HTERT RPE-1 (cell line): ENCODE measurements around the gene FNDC8.
"Not testable (repeated sequence)": the region's sequence is repeated elsewhere in the genome, so short reads cannot be mapped to it uniquely, and the experiment has no call there.

Experiments used
- in situ Hi-C: fragments of 300-500 bp; cut with MboI; formaldehyde crosslinking; loops from 4 replicates; pipeline ENCODE4 v1.14.3; 2020; ENCODE audit warnings: low sequenced_read_pairs

FNDC8 gene

DNA sequence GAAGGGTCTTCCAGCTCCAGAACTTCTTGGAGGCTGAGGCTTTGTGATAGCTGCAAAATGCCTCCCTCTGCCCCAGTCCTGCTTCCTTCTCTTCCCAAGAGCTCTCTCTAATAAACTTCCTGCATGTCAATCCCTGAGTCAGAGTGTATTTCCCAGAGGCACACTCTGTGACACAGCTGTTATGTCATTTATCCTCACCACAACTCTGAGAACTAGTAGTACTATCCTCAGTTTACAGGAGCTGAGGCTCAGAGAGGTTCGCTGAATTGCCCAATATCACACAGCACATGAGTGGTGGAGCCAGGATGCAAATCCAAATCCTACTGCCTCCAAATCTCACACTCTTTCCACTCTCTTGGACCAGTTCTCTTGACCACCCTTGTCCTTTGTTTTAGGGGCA lies 46.3 kb downstream of the FNDC8 start:
- in situ Hi-C loops, result no loop called here

DNA sequence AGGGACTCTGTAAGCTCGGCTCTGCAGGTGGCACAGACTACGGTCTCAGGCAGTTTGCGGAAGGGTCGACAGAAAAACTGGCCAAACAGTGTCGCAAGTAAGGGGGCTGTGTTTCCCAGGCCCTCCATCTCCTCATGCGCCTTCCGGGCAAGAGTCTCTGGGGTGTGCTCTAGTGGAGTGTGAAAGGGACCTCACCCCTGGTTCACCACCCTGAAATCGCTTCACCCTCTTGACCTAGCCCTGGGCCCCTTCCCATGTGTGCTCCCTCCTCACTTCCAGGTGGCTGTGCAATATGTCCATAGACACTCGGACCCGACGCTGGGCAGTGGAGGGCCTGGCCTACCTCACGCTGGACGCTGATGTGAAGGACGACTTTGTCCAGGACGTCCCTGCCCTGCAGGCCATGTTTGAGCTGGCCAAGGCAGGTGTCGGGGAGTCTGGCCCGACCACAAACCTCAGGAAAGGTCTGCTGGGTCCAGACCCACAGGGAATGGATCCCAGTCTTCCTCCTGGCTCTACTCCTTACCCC lies 48.5 kb downstream of the FNDC8 start:
- in situ Hi-C loops, result no loop called here

DNA sequence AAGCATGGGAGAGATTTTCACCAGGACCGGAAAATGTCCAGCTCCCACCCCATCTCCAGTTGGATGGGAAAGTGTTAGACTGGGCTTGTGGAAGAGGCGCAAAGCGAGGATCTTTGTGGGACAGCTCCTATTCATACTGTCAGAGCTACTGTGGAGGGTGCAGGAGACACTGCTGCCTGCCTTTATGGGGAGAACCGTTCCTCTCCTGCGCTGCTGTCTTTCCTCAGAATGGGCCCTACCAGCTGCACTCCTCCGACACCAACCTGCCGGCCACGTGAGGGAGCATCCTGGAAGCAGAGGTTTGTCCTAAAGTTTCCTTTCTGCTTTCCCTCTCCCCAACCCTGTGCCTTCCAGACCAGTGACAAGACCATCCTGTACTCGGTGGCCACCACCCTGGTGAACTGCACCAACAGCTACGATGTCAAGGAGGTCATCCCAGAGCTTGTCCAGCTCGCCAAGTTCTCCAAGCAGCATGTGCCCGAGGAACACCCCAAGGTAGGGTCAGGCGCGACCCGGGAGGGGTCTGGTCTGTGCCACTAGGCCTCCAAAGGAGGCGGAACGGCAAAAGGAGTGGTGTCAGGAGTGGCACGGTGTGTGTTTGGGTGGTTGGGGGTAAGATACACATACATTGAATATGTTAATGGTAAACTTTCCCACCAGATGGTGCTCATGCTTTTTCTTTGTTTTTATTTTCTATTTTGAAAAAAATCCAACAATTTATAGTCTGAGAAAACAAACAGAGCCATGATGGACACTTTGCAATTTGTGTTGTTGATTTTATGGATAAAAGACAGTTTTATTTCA lies 49.8 kb downstream of the FNDC8 start:
- in situ Hi-C loops, result no loop called here

DNA sequence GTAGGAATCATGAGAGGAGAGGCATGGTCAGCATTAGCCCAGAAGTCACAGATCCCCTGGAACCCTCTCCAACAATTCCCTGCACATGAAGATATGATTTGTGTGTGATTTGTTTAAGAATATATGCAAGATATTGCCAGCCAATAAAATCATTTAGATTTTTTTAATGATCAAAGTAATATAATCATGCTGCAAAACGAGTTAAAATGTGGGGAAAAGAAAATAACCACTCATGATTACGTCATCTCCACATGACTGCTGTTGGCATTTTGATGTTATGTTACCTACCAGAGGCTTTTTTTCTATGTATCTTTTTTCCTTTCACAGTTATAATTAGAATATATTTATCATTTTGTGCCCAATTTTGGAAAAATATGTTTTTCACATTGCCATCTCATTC lies 50.4 kb downstream of the FNDC8 start:
- in situ Hi-C loops, result no loop called here

DNA sequence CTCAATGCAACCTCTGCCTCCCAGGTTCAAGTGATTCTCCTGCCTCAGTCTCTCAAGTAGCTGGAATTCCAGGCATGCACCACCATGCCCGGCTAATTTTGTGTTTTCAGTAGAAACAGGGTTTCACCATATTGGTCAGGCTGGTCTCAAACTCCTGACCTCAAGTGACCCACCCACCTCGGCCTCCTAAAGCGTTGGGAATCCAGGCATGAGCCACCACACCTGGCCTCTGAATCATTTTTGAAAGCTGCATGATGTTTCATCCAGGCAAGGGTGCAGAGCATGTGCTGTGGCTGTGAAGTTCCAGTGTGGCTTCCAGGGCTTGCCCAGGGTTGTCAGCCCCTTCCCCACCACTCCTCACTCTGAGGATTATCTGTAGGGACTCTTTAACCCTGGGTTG lies 50.9 kb downstream of the FNDC8 start:
- in situ Hi-C loops, result not testable (repeated sequence)

DNA sequence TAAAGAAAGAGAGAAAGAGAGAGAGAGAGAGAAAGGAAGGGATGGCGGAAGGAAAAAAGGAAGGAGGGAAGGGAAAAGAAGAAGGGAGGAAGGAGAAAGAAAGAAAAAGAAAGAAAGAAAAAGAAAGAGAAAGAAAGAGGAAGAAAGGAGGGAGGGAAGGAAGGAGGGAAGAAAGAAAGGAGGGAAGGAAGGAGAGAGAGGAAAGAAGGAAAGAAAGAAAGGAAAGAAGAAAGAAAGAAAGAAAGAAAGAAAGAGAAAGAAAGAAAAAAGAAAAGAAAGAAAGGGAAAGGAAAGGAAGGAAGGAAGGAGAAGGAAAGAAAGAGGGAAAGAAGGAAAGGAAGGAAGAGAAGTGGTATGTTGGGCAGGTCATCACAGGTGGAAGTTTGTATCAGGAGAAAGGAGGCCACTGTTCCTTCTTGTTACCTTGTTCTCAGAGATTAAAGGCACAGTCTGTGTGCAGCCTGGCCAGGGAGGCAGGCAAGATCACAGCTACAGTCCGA lies 53.5 kb downstream of the FNDC8 start:
- in situ Hi-C loops, result no loop called here

DNA sequence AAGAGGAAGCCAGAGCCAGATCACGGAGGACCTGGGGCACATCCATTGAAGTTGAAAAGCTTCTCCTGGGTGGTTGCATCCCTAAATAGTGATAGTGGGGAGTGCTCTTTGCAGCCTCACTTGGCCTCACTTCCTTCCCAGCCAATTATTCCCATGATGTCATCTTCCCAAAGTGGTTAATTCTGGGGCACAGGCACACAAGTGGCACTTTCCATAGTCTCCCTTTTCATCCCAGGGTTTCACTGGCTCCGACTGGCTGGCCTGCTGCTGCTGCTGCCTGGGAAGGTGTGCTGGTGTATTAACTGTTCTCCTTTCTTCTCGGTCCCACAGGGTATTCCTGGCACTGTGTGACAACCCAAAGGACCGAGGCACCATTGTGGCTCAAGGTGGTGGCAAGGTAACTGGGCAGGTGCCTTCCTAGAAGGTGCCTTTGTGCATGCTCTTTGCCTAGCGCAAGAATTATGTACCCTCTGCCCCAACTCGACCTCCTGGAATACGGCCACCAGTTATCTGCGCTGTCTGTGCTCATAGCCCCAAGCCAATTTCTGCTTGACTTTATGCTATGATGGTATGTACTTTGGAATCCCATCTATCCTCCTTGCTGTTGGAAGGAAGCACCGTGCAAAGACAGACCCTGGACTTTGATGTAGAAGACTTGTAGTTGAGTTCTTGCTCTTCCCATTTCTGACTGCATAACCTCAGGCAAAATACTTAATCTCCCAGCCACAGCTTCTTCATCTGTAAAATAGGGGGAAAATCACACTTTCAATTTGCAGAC lies 54.4 kb downstream of the FNDC8 start:
- in situ Hi-C loops, result no loop called here

DNA sequence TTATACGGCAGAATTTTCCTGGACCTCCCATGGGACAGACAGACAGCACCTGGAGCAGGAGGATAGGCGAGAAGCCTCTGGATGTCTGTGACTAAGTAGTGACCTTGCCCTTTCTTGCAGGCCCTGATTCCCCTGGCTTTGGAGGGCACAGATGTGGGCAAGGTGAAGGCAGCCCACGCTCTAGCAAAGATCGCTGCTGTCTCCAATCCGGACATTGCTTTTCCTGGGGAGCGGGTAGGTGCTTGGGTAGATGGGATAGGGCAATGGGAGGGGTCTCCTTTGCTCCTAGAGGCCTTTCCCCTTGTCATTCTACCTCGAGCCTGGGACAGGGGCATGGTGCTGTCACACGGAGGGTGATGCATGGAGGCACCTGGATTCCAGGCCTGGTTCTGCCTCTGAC lies 55.5 kb downstream of the FNDC8 start:
- in situ Hi-C loops, result no loop called here

DNA sequence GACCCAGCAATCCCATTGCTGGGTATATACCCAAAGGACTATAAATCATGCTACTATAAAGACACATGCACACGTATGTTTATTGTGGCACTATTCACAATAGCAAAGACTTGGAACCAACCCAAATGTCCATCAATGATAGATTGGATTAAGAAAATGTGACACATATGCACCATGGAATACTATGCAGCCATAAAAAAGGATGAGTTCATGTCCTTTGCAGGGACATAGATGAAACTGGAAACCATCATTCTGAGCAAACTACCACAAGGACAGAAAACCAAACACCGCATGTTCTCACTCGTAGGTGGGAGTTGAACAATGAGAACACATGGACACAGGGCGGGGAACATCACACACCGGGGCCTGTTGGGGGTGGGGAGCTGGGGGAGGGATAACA lies 58.0 kb downstream of the FNDC8 start:
- in situ Hi-C loops, result not testable (repeated sequence)
